ENCODE results near the gene TRIM67.

- no peak for TF ChIP-seq CTCF (IDR thresholded peaks at IDR 0.05; ENCODE audit: insufficient read depth, low read length, poor library complexity, severe bottlenecking)
- no peak for TF ChIP-seq EZH2phosphoT487 (conservative IDR thresholded peaks at IDR 0.05; ENCODE audit: low read length)
Observed at GRCh38 chr1:231153726-231154125, 8.1 kb upstream of the TRIM67 start.
